ENCODE results near the gene MTFP1. TPM values are rescaled to one million over a fixed set of nuclear protein-coding genes. Genes with fewer than 3 reads are reported as not detected.
"Not testable (repeated sequence)": the region's sequence is repeated elsewhere in the genome, so short reads cannot be mapped to it uniquely, and the experiment has no call there.

The MTFP1 gene
- total and polyA plus RNA-seq, 5 donors: 15.5 to 38.9 (median 21.1) TPM

GRCh38 chr22:30392661-30393321, 32.8 kb upstream of the MTFP1 start:
- Histone ChIP-seq H3K9me3 (ENCODE audit: control insufficient read depth, low read length) (no peaks in the 10 kb centered on the region), H3K4me1 (ENCODE audit: control insufficient read depth, insufficient read depth, low read length) (no peaks in the 10 kb centered on the region), H3K27ac (ENCODE audit: low read length) (no peak overlapping the region), H3K4me3 (ENCODE audit: low read length) (no peak overlapping the region), H3K27me3 (ENCODE audit: control insufficient read depth, insufficient read depth) (no peaks in the 10 kb centered on the region)
- ATAC-seq (no peak), DNase-seq (no peak)
- intact Hi-C loops (cut with DNase I): loop anchor here in 2 of 4 donors (5.0 to 10.0 kb wide), 3 partner anchors 92 to 288 kb away; no protein-coding TSS in a partner anchor
- WGBS: 67% methylated on average over 9 of the region's 9 CpGs

GRCh38 chr22:30393322-30393680, 32.3 kb upstream of the MTFP1 start:
- H3K9me3 ChIP-seq (ENCODE audit: control insufficient read depth, low read length): no peaks in the 10 kb centered on the region
- ATAC-seq: no peak
- intact Hi-C loops (cut with DNase I): loop anchor here in 2 of 4 donors (5.0 to 10.0 kb wide), 3 partner anchors 92 to 288 kb away; no protein-coding TSS in a partner anchor
- no peak for DNase-seq
- no peaks in the 10 kb centered on the region for H3K4me1 ChIP-seq (ENCODE audit: control insufficient read depth, insufficient read depth, low read length)
- no peak overlapping the region for H3K27ac ChIP-seq (ENCODE audit: low read length)
- H3K4me3 ChIP-seq (ENCODE audit: low read length): no peak overlapping the region
- no peaks in the 10 kb centered on the region for H3K27me3 ChIP-seq (ENCODE audit: control insufficient read depth, insufficient read depth)
- WGBS: 80% methylated on average over 7 of the region's 7 CpGs

GRCh38 chr22:30393885-30394284, 31.7 kb upstream of the MTFP1 start:
- Histone ChIP-seq H3K4me3 (ENCODE audit: low read length) (no peak overlapping the region), H3K9me3 (ENCODE audit: control insufficient read depth, low read length) (no peaks in the 10 kb centered on the region), H3K27me3 (ENCODE audit: control insufficient read depth, insufficient read depth) (no peaks in the 10 kb centered on the region), H3K27ac (ENCODE audit: low read length) (no peak overlapping the region), H3K4me1 (ENCODE audit: control insufficient read depth, insufficient read depth, low read length) (no peaks in the 10 kb centered on the region)
- ATAC-seq (no peak), DNase-seq (no peak)
- 85% methylated on average over 3 of the region's 3 CpGs for WGBS
- intact Hi-C loops (cut with DNase I): loop anchor here in 2 of 4 donors (5.0 to 10.0 kb wide), 3 partner anchors 91 to 289 kb away; no protein-coding TSS in a partner anchor

- intact Hi-C loops (cut with DNase I): loop anchor here in 2 of 4 donors (5.0 to 10.0 kb wide), 3 partner anchors 85 to 292 kb away; no protein-coding TSS in a partner anchor
- Histone ChIP-seq H3K4me3 (ENCODE audit: low read length) (peak within 1 kb of the TSS; percentile 60), H3K27me3 (ENCODE audit: control insufficient read depth, insufficient read depth) (no peaks in the 10 kb centered on the region), H3K27ac (ENCODE audit: low read length) (no peak within 1 kb of the TSS), H3K4me1 (ENCODE audit: control insufficient read depth, insufficient read depth, low read length) (no peaks in the 10 kb centered on the region), H3K9me3 (ENCODE audit: control insufficient read depth, low read length) (no peaks in the 10 kb centered on the region)
- peak; percentile 78 to 86 for ATAC-seq
- peak; percentile 77 to 92 (median 89) for DNase-seq
- WGBS: 1% methylated on average over 56 of the region's 56 CpGs
These were observed 28.5 kb upstream of the MTFP1 start, which contains the start of gene SEC14L2 for GRCh38 chr22:30396871-30397655. Gene SEC14L2 (plus strand): TSS chr22:30397018. CDS start chr22:30397117, 99 bp downstream.

GRCh38 chr22:30397656-30398635, 27.6 kb upstream of the MTFP1 start:
- WGBS: 19% methylated on average over 11 of the region's 11 CpGs
- ATAC-seq: peak; percentile 7 to 13

GRCh38 chr22:30398685-30399680, 26.6 kb upstream of the MTFP1 start:
- DNase-seq: no peak
- Histone ChIP-seq H3K9me3 (ENCODE audit: control insufficient read depth, low read length) (no peaks in the 10 kb centered on the region), H3K4me3 (ENCODE audit: low read length) (no peak overlapping the region), H3K4me1 (ENCODE audit: control insufficient read depth, insufficient read depth, low read length) (no peaks in the 10 kb centered on the region), H3K27me3 (ENCODE audit: control insufficient read depth, insufficient read depth) (no peaks in the 10 kb centered on the region), H3K27ac (ENCODE audit: low read length) (no peak overlapping the region)
- intact Hi-C loops (cut with DNase I): loop anchor here in 2 of 4 donors (5.0 to 10.0 kb wide), 3 partner anchors 83 to 294 kb away; no protein-coding TSS in a partner anchor
- ATAC-seq: peak in 1 of 2 donors; percentile 4
- WGBS: 44% methylated on average over 25 of the region's 25 CpGs

More at GRCh38 chr22:30397656-30398635, 27.6 kb upstream of the MTFP1 start:
- no peak for DNase-seq
- H3K27ac ChIP-seq (ENCODE audit: low read length): no peak overlapping the region
- H3K9me3 ChIP-seq (ENCODE audit: control insufficient read depth, low read length): no peaks in the 10 kb centered on the region
- H3K4me1 ChIP-seq (ENCODE audit: control insufficient read depth, insufficient read depth, low read length): no peaks in the 10 kb centered on the region
- H3K4me3 ChIP-seq (ENCODE audit: low read length): peak overlapping the region; percentile 60
- H3K27me3 ChIP-seq (ENCODE audit: control insufficient read depth, insufficient read depth): no peaks in the 10 kb centered on the region
- intact Hi-C loops (cut with DNase I): loop anchor here in 2 of 4 donors (5.0 to 10.0 kb wide), 3 partner anchors 84 to 293 kb away; no protein-coding TSS in a partner anchor

- no peak overlapping the region for H3K4me3 ChIP-seq (ENCODE audit: low read length)
- 83% methylated on average over 5 of the region's 5 CpGs for whole genome bisulfite sequencing
- intact Hi-C loops (cut with DNase I): loop anchor here in 2 of 4 donors (5.0 to 10.0 kb wide), 3 partner anchors 83 to 295 kb away; no protein-coding TSS in a partner anchor
- DNase-seq (no peak), ATAC-seq (no peak)
- no peak overlapping the region for H3K27ac ChIP-seq (ENCODE audit: low read length)
- H3K4me1 ChIP-seq (ENCODE audit: control insufficient read depth, insufficient read depth, low read length): no peaks in the 10 kb centered on the region
- no peaks in the 10 kb centered on the region for H3K9me3 ChIP-seq (ENCODE audit: control insufficient read depth, low read length)
- no peaks in the 10 kb centered on the region for H3K27me3 ChIP-seq (ENCODE audit: control insufficient read depth, insufficient read depth)
These were observed 25.9 kb upstream of the MTFP1 start for GRCh38 chr22:30399718-30400117.

GRCh38 chr22:30400159-30400558, 25.4 kb upstream of the MTFP1 start:
- DNase-seq (no peak), ATAC-seq (no peak)
- Histone ChIP-seq H3K27ac (ENCODE audit: low read length) (no peak overlapping the region), H3K4me1 (ENCODE audit: control insufficient read depth, insufficient read depth, low read length) (no peaks in the 10 kb centered on the region), H3K27me3 (ENCODE audit: control insufficient read depth, insufficient read depth) (no peaks in the 10 kb centered on the region), H3K4me3 (ENCODE audit: low read length) (no peak overlapping the region), H3K9me3 (ENCODE audit: control insufficient read depth, low read length) (no peaks in the 10 kb centered on the region)
- intact Hi-C loops (cut with DNase I): no loop called here
- whole genome bisulfite sequencing: 66% methylated on average over 1 of the region's 1 CpG

- H3K27me3 ChIP-seq (ENCODE audit: control insufficient read depth, insufficient read depth); DNase-seq; H3K4me3 ChIP-seq (ENCODE audit: low read length); H3K27ac ChIP-seq (ENCODE audit: low read length); H3K4me1 ChIP-seq (ENCODE audit: control insufficient read depth, insufficient read depth, low read length); ATAC-seq; intact Hi-C loops (cut with DNase I); H3K9me3 ChIP-seq (ENCODE audit: control insufficient read depth, low read length): not testable (repeated sequence)
- 99% methylated on average over 3 of the region's 3 CpGs for WGBS
These were observed 24.5 kb upstream of the MTFP1 start for GRCh38 chr22:30401024-30401423.

All from right cardiac atrium (tissue), 5 donors.